Duodenal mucosa (tissue), 2 donors: ENCODE measurements around the gene ZNF556.

Experiments
- H3K27ac ChIP-seq: one replicate; pipeline ENCODE4 v1.7.0; 2013; ENCODE audit warnings: low read depth, low read length
- H3K27me3 ChIP-seq, 2 donors: one replicate each; pipeline ENCODE4 v1.7.0; 2013; ENCODE audit warnings: low read length in 2 of 2, control low read depth in 1 of 2; ENCODE audit not compliant: insufficient read depth in 2 of 2, control insufficient read depth in 1 of 2
- H3K36me3 ChIP-seq, 2 donors: one replicate each; pipeline ENCODE4 v1.7.0; 2013; ENCODE audit warnings: low read length in 2 of 2, control low read depth in 1 of 2; ENCODE audit not compliant: insufficient read depth in 2 of 2, control insufficient read depth in 1 of 2
- H3K4me1 ChIP-seq, 2 donors: one replicate each; pipeline ENCODE4 v1.7.0; 2013; ENCODE audit warnings: low read length in 2 of 2, control low read depth in 1 of 2; ENCODE audit not compliant: insufficient read depth in 2 of 2, control insufficient read depth in 1 of 2
- H3K4me3 ChIP-seq, 2 donors: one replicate each; pipeline ENCODE4 v1.7.0; 2013; ENCODE audit warnings: low read length in 2 of 2, low read depth in 1 of 2
- H3K9ac ChIP-seq, 2 donors: one replicate each; pipeline ENCODE4 v1.7.0; 2013; ENCODE audit warnings: low read length in 2 of 2, low read depth in 1 of 2
- H3K9me3 ChIP-seq, 2 donors: one replicate each; pipeline ENCODE4 v1.7.0; 2013; ENCODE audit warnings: low read length in 2 of 2, control low read depth in 1 of 2; ENCODE audit not compliant: control insufficient read depth in 1 of 2

ZNF556 gene

GRCh38 chr19:2837430-2837829 lies 29.7 kb upstream of the ZNF556 start:
- H3K36me3 ChIP-seq: peaks cover 23 to 31% of the 10 kb centered on the region in 2 donors
- H3K9ac ChIP-seq: no peak overlapping the region
- no peak overlapping the region for H3K4me3 ChIP-seq
- no peaks in the 10 kb centered on the region for H3K27me3 ChIP-seq
- no peak overlapping the region for H3K27ac ChIP-seq
- H3K9me3 ChIP-seq: peaks cover 40 to 44% of the 10 kb centered on the region in 2 donors
- peaks cover 0 to 3% of the 10 kb centered on the region in 2 donors for H3K4me1 ChIP-seq

- Histone ChIP-seq H3K27ac (peak within 1 kb of the TSS; percentile 81), H3K27me3 (no peaks in the 10 kb centered on the region), H3K4me3 (peak within 1 kb of the TSS; percentile 76 to 83), H3K36me3 (peaks cover 2 to 3% of the 10 kb centered on the region in 2 donors), H3K9ac (peak within 1 kb of the TSS; percentile 48 to 57), H3K9me3 (peaks cover 8 to 13% of the 10 kb centered on the region in 2 donors), H3K4me1 (peaks cover 0 to 7% of the 10 kb centered on the region in 2 donors)
These were observed 26.0 kb upstream of the ZNF556 start, which contains the start of gene ZNF555 for GRCh38 chr19:2840794-2841791. Gene ZNF555, plus strand, starts transcription at chr19:2841475. Its CDS starts 98 bp downstream, at chr19:2841573.

- no peaks in the 10 kb centered on the region for H3K27me3 ChIP-seq
- no peak overlapping the region for H3K27ac ChIP-seq
- peak overlapping the region; percentile 76 to 83 for H3K4me3 ChIP-seq
- peaks cover 0 to 7% of the 10 kb centered on the region in 2 donors for H3K4me1 ChIP-seq
- H3K36me3 ChIP-seq: peaks cover 0 to 7% of the 10 kb centered on the region in 2 donors
- peak overlapping the region; percentile 48 for H3K9ac ChIP-seq
- H3K9me3 ChIP-seq: peaks cover 0 to 4% of the 10 kb centered on the region in 2 donors
These were observed 25.1 kb upstream of the ZNF556 start for GRCh38 chr19:2841855-2842574.

- no peaks in the 10 kb centered on the region for H3K27me3 ChIP-seq
- no peak overlapping the region for H3K4me3 ChIP-seq
- peaks cover 0 to 7% of the 10 kb centered on the region in 2 donors for H3K36me3 ChIP-seq
- no peak overlapping the region for H3K9ac ChIP-seq
- H3K27ac ChIP-seq: no peak overlapping the region
- H3K4me1 ChIP-seq: peaks cover 0 to 7% of the 10 kb centered on the region in 2 donors
- H3K9me3 ChIP-seq: peaks cover 11 to 20% of the 10 kb centered on the region in 2 donors
These were observed 22.0 kb upstream of the ZNF556 start for GRCh38 chr19:2845107-2845506.

GRCh38 chr19:2846180-2846894 lies 20.8 kb upstream of the ZNF556 start:
- peaks cover 9 to 11% of the 10 kb centered on the region in 2 donors for H3K36me3 ChIP-seq
- no peak overlapping the region for H3K4me3 ChIP-seq
- peaks cover 0 to 7% of the 10 kb centered on the region in 2 donors for H3K4me1 ChIP-seq

GRCh38 chr19:2847507-2847906 lies 19.6 kb upstream of the ZNF556 start:
- peaks cover 18 to 23% of the 10 kb centered on the region in 2 donors for H3K36me3 ChIP-seq
- H3K9me3 ChIP-seq: peaks cover 29 to 40% of the 10 kb centered on the region in 2 donors

More at GRCh38 chr19:2846180-2846894, 20.8 kb upstream of the ZNF556 start:
- Histone ChIP-seq H3K9me3 (peaks cover 19 to 28% of the 10 kb centered on the region in 2 donors), H3K27ac (no peak overlapping the region), H3K27me3 (no peaks in the 10 kb centered on the region), H3K9ac (no peak overlapping the region)

GRCh38 chr19:2848616-2849015 lies 18.5 kb upstream of the ZNF556 start:
- Histone ChIP-seq H3K4me1 (no peaks in the 10 kb centered on the region), H3K4me3 (no peak overlapping the region), H3K36me3 (peaks cover 29 to 34% of the 10 kb centered on the region in 2 donors), H3K9me3 (peaks cover 40 to 51% of the 10 kb centered on the region in 2 donors), H3K27me3 (no peaks in the 10 kb centered on the region), H3K27ac (no peak overlapping the region), H3K9ac (no peak overlapping the region)

More at GRCh38 chr19:2847507-2847906, 19.6 kb upstream of the ZNF556 start:
- no peak overlapping the region for H3K4me3 ChIP-seq
- peaks cover 0 to 3% of the 10 kb centered on the region in 2 donors for H3K4me1 ChIP-seq
- no peak overlapping the region for H3K9ac ChIP-seq
- no peaks in the 10 kb centered on the region for H3K27me3 ChIP-seq
- H3K27ac ChIP-seq: no peak overlapping the region

- Histone ChIP-seq H3K36me3 (peaks cover 37% of the 10 kb centered on the region in 2 donors), H3K27ac (no peak overlapping the region), H3K9me3 (peaks cover 56 to 65% of the 10 kb centered on the region in 2 donors), H3K4me1 (no peaks in the 10 kb centered on the region), H3K27me3 (no peaks in the 10 kb centered on the region), H3K9ac (no peak overlapping the region), H3K4me3 (peak overlapping the region; percentile 12 to 19)
These were observed 16.7 kb upstream of the ZNF556 start for GRCh38 chr19:2850256-2850925.

- Histone ChIP-seq H3K9ac (no peak overlapping the region), H3K4me1 (no peaks in the 10 kb centered on the region), H3K4me3 (peak overlapping the region; percentile 4 to 42), H3K36me3 (peaks cover 34 to 37% of the 10 kb centered on the region in 2 donors), H3K9me3 (peaks cover 61 to 85% of the 10 kb centered on the region in 2 donors), H3K27ac (no peak overlapping the region), H3K27me3 (no peaks in the 10 kb centered on the region)
These were observed 14.5 kb upstream of the ZNF556 start for GRCh38 chr19:2852598-2852997.
